Right lobe of liver (tissue), 6 donors: Measurements from ENCODE around the gene PGRMC2. TPM values are rescaled to one million over a fixed set of nuclear protein-coding genes. Genes with fewer than 3 reads are reported as not detected.

Experiments
- ATAC-seq, 4 donors: fragments of 200-7000 bp; cut with Tn5 transposase; one replicate each; pipeline ENCODE4 v1.9.1; 2020; ENCODE audit warnings: mild to moderate bottlenecking in 4 of 4, moderate library complexity in 4 of 4
- DNase-seq, 3 donors: peaks; one replicate each; pipeline ENCODE4 v3.0.0-alpha.2; 2020
- H3K27ac ChIP-seq, 3 donors: fragments of 200-600 bp; one replicate each; pipeline ENCODE4 v1.8.0; 2022
- H3K27me3 ChIP-seq, 2 donors: fragments of 200-600 bp; one replicate each; pipeline ENCODE4 v1.8.0; 2022
- H3K36me3 ChIP-seq, 4 donors: fragments of 200-600 bp; sonication (generic) in 1 of 4; one replicate each; pipeline versions ENCODE4 v1.5.1 to v1.8.0; 2017 to 2022; ENCODE audit warnings: control low read depth in 1 of 4
- H3K4me1 ChIP-seq, 4 donors: fragments of 200-600 bp; sonication (generic) in 1 of 4; one replicate each; pipeline versions ENCODE4 v1.5.1 to v1.8.0; 2017 to 2022; ENCODE audit warnings: control low read depth in 1 of 4
- H3K4me3 ChIP-seq, 3 donors: fragments of 200-600 bp; one replicate each; pipeline ENCODE4 v1.8.0; 2022
- H3K9me3 ChIP-seq, 4 donors: fragments of 200-600 bp; sonication (generic) in 1 of 4; one replicate each; pipeline versions ENCODE4 v1.5.1 to v1.8.0; 2017 to 2022; ENCODE audit warnings: control low read depth in 1 of 4
- POLR2A ChIP-seq: fragments of 450-650 bp; IDR thresholded peaks from one replicate; pipeline ENCODE4 v1.6.1; 2017; ENCODE audit warnings: antibody characterized with exemption, mild to moderate bottlenecking
- WGBS: methylation state at CpG from one replicate; pipeline ENCODE4 v1.1.6; 2018; ENCODE audit warnings: low coverage, low lambda C conversion rate; ENCODE audit not compliant: insufficient coverage; ENCODE audit errors: missing lambda C conversion rate; 5-methylcytosine and 5-hydroxymethylcytosine counted together
- intact Hi-C, 2 donors: fragments of 100-400 bp; cut with DNase I; formaldehyde crosslinking; loops; one replicate each; pipeline versions ENCODE4 v1.11.2 to v1.14.1; 2022
- total RNA-seq, 6 experiments: library from RNA; depleted of rRNA in 2 of 6; stranded (reverse); fragments of >200 nt in 2 of 6; fragmentation: NEBNext Ultra II Directional in 3 of 6; extraction: Animal tissue kit (Norgen Biotek cat#: 25700) in 3 of 6; gene quantifications; one replicate each; pipeline versions ENCODE4 v1.1.0 to v1.2.4, GENCODE V29; 2016 to 2023
- TF ChIP-seq, protein P1 (sequence below), 4 donors: fragments of 200-600 bp in 3 of 4; fragments of 450-650 bp in 1 of 4; IDR thresholded peaks; one replicate each; pipeline versions ENCODE4 v1.5.1 to v1.8.0; 2016 to 2022; ENCODE audit warnings: antibody characterized with exemption in 4 of 4, mild to moderate bottlenecking in 2 of 4
- donor health status: DM: no; HTN: yes; CAD: no.
- donor health status: DM: no; HTN: no; CAD: no.
- donor health status: DM: no; HTN: no; CAD: no.
- donor health status: DM: no; HTN: yes; CAD: no.
- donor health status: DM: no; HTN: yes; CAD: no.

The PGRMC2 gene
- total RNA-seq, 6 experiments from 2014 or later: 54.3 to 129 (median 65.7) TPM

GRCh38 chr4:128228845-128229795 is 58.5 kb downstream of the PGRMC2 start:
- H3K27ac ChIP-seq: no peak overlapping the region
- ATAC-seq: no peak
- DNase-seq: no peak
- H3K9me3 ChIP-seq: no peaks in the 10 kb centered on the region
- 71% methylated on average over 6 of the region's 6 CpGs for WGBS
- TF ChIP-seq, protein P1, sequence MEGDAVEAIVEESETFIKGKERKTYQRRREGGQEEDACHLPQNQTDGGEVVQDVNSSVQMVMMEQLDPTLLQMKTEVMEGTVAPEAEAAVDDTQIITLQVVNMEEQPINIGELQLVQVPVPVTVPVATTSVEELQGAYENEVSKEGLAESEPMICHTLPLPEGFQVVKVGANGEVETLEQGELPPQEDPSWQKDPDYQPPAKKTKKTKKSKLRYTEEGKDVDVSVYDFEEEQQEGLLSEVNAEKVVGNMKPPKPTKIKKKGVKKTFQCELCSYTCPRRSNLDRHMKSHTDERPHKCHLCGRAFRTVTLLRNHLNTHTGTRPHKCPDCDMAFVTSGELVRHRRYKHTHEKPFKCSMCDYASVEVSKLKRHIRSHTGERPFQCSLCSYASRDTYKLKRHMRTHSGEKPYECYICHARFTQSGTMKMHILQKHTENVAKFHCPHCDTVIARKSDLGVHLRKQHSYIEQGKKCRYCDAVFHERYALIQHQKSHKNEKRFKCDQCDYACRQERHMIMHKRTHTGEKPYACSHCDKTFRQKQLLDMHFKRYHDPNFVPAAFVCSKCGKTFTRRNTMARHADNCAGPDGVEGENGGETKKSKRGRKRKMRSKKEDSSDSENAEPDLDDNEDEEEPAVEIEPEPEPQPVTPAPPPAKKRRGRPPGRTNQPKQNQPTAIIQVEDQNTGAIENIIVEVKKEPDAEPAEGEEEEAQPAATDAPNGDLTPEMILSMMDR (IDR thresholded peaks at IDR 0.05): no peak
- TF ChIP-seq POLR2A: no peak
- no peaks in the 10 kb centered on the region for H3K4me1 ChIP-seq
- intact Hi-C loops: no loop called here
- no peak overlapping the region for H3K4me3 ChIP-seq
- H3K27me3 ChIP-seq: no peaks in the 10 kb centered on the region
- H3K36me3 ChIP-seq: no peaks in the 10 kb centered on the region

- Histone ChIP-seq H3K4me3 (no peak overlapping the region), H3K4me1 (no peaks in the 10 kb centered on the region), H3K9me3 (no peaks in the 10 kb centered on the region), H3K36me3 (no peaks in the 10 kb centered on the region), H3K27ac (no peak overlapping the region), H3K27me3 (no peaks in the 10 kb centered on the region)
- peak in 1 of 4 donors; percentile 14 for ATAC-seq
- intact Hi-C loops: no loop called here
- WGBS: 57% methylated on average over 1 of the region's 2 CpGs
- DNase-seq: no peak
- TF ChIP-seq, protein P1 (IDR thresholded peaks at IDR 0.05): no peak
- TF ChIP-seq POLR2A: no peak
Observed at GRCh38 chr4:128227991-128228571, 59.5 kb downstream of the PGRMC2 start.

DNA sequence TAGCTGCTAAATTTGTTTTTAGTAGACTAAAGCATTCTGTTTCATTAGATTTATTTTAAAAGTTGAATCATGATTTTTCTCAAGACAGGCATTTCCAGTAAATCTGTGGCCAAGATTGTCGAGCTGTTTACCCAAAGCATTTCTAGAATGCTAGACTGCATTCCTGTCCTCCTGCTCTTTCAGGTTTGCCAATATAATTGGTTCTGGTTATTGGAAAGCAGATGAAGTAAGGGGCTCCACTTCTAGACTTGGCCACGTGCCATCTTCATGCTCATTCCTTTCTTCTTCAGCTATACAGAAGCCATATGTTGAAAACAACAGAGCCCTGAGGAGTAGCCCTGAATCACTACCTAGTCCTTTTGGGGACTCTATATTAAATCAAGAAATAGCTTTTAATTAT is 62.5 kb downstream of the PGRMC2 start:
- Histone ChIP-seq H3K4me3 (no peak overlapping the region), H3K4me1 (no peaks in the 10 kb centered on the region), H3K9me3 (no peaks in the 10 kb centered on the region), H3K27me3 (no peaks in the 10 kb centered on the region), H3K27ac (no peak overlapping the region), H3K36me3 (no peaks in the 10 kb centered on the region)
- TF ChIP-seq, protein P1 (IDR thresholded peaks at IDR 0.05): no peak
- no peak for TF ChIP-seq POLR2A
- intact Hi-C loops: no loop called here
- DNase-seq (no peak), ATAC-seq (no peak)
- WGBS: 67% methylated on average over 2 of the region's 2 CpGs

GRCh38 chr4:128221586-128221985 is 66.0 kb downstream of the PGRMC2 start:
- no peaks in the 10 kb centered on the region for H3K27me3 ChIP-seq
- no peak for TF ChIP-seq POLR2A
- TF ChIP-seq, protein P1 (IDR thresholded peaks at IDR 0.05): no peak
- H3K4me3 ChIP-seq: no peak overlapping the region
- no peak overlapping the region for H3K27ac ChIP-seq
- H3K4me1 ChIP-seq: no peaks in the 10 kb centered on the region
- no peak for ATAC-seq
- no peaks in the 10 kb centered on the region for H3K36me3 ChIP-seq
- H3K9me3 ChIP-seq: no peaks in the 10 kb centered on the region
- DNase-seq: no peak
- intact Hi-C loops: no loop called here
